ENCODE measurements around the gene C19orf18.

The C19orf18 gene

GRCh38 chr19:58002384-58003173 is 28.2 kb upstream of the C19orf18 start, which contains the start of gene ZNF606:
Gene ZNF606, minus strand, starts transcription at chr19:58002820. Its CDS starts 1,501 bp downstream, at chr19:58001319.
- Histone ChIP-seq H3K27me3 (ENCODE audit: control insufficient read depth, insufficient read depth, low read length) (no peaks in the 10 kb centered on the region), H3K9me3 (ENCODE audit: control insufficient read depth, insufficient read depth, low read depth, low read length) (peaks cover 61% of the 10 kb centered on the region), H3K36me3 (ENCODE audit: control insufficient read depth, insufficient read depth, low read length) (peaks cover 74% of the 10 kb centered on the region), H3K4me3 (ENCODE audit: low read depth, low read length) (peak within 1 kb of the TSS; percentile 82), H3K4me1 (ENCODE audit: control insufficient read depth, insufficient read depth, low read length) (peaks cover 5% of the 10 kb centered on the region; the same call in 1 of the 2 replicates), H3K27ac (ENCODE audit: low read depth, low read length) (peak within 1 kb of the TSS; percentile 94), H3K9ac (ENCODE audit: low read length) (peak within 1 kb of the TSS; percentile 96)

GRCh38 chr19:58001895-58002369 is 27.6 kb upstream of the C19orf18 start:
- Histone ChIP-seq H3K36me3 (ENCODE audit: control insufficient read depth, insufficient read depth, low read length) (peaks cover 74% of the 10 kb centered on the region), H3K9me3 (ENCODE audit: control insufficient read depth, insufficient read depth, low read depth, low read length) (peaks cover 56% of the 10 kb centered on the region), H3K27ac (ENCODE audit: low read depth, low read length) (peak overlapping the region; percentile 94), H3K27me3 (ENCODE audit: control insufficient read depth, insufficient read depth, low read length) (no peaks in the 10 kb centered on the region), H3K4me1 (ENCODE audit: control insufficient read depth, insufficient read depth, low read length) (peaks cover 5% of the 10 kb centered on the region; the same call in 1 of the 2 replicates), H3K9ac (ENCODE audit: low read length) (peak overlapping the region; percentile 96), H3K4me3 (ENCODE audit: low read depth, low read length) (peak overlapping the region; percentile 82)

GRCh38 chr19:58000677-58001076 is 26.3 kb upstream of the C19orf18 start:
- Histone ChIP-seq H3K36me3 (ENCODE audit: control insufficient read depth, insufficient read depth, low read length) (peaks cover 75% of the 10 kb centered on the region), H3K4me1 (ENCODE audit: control insufficient read depth, insufficient read depth, low read length) (peaks cover 5% of the 10 kb centered on the region; the same call in 1 of the 2 replicates)

GRCh38 chr19:57992841-57993240 is 18.5 kb upstream of the C19orf18 start:
- no peak overlapping the region for H3K4me3 ChIP-seq (ENCODE audit: low read depth, low read length)

More at GRCh38 chr19:58000677-58001076, 26.3 kb upstream of the C19orf18 start:
- H3K27me3 ChIP-seq (ENCODE audit: control insufficient read depth, insufficient read depth, low read length) = no peaks in the 10 kb centered on the region
- no peak overlapping the region for H3K4me3 ChIP-seq (ENCODE audit: low read depth, low read length)
- peaks cover 56% of the 10 kb centered on the region for H3K9me3 ChIP-seq (ENCODE audit: control insufficient read depth, insufficient read depth, low read depth, low read length)
- no peak overlapping the region for H3K9ac ChIP-seq (ENCODE audit: low read length)
- no peak overlapping the region for H3K27ac ChIP-seq (ENCODE audit: low read depth, low read length)

GRCh38 chr19:57978586-57979289 is 4.4 kb upstream of the C19orf18 start:
- no peaks in the 10 kb centered on the region for H3K27me3 ChIP-seq (ENCODE audit: control insufficient read depth, insufficient read depth, low read length)
- peaks cover 70% of the 10 kb centered on the region for H3K36me3 ChIP-seq (ENCODE audit: control insufficient read depth, insufficient read depth, low read length)
- H3K9ac ChIP-seq (ENCODE audit: low read length) = no peak overlapping the region
- H3K4me1 ChIP-seq (ENCODE audit: control insufficient read depth, insufficient read depth, low read length) = no peaks in the 10 kb centered on the region
- no peak overlapping the region for H3K4me3 ChIP-seq (ENCODE audit: low read depth, low read length)
- no peak overlapping the region for H3K27ac ChIP-seq (ENCODE audit: low read depth, low read length)
- H3K9me3 ChIP-seq (ENCODE audit: control insufficient read depth, insufficient read depth, low read depth, low read length) = peaks cover 96% of the 10 kb centered on the region

More at GRCh38 chr19:57992841-57993240, 18.5 kb upstream of the C19orf18 start:
- H3K9me3 ChIP-seq (ENCODE audit: control insufficient read depth, insufficient read depth, low read depth, low read length) = peaks cover 64% of the 10 kb centered on the region
- H3K4me1 ChIP-seq (ENCODE audit: control insufficient read depth, insufficient read depth, low read length) = no peaks in the 10 kb centered on the region
- peaks cover 62% of the 10 kb centered on the region for H3K36me3 ChIP-seq (ENCODE audit: control insufficient read depth, insufficient read depth, low read length)
- no peak overlapping the region for H3K27ac ChIP-seq (ENCODE audit: low read depth, low read length)
- no peaks in the 10 kb centered on the region for H3K27me3 ChIP-seq (ENCODE audit: control insufficient read depth, insufficient read depth, low read length)
- H3K9ac ChIP-seq (ENCODE audit: low read length) = no peak overlapping the region

GRCh38 chr19:57964761-57965160 is 9.6 kb downstream of the C19orf18 start:
- H3K9me3 ChIP-seq (ENCODE audit: control insufficient read depth, insufficient read depth, low read depth, low read length) = peaks cover 56% of the 10 kb centered on the region
- H3K27ac ChIP-seq (ENCODE audit: low read depth, low read length) = no peak overlapping the region
- H3K9ac ChIP-seq (ENCODE audit: low read length) = no peak overlapping the region
- H3K4me1 ChIP-seq (ENCODE audit: control insufficient read depth, insufficient read depth, low read length) = no peaks in the 10 kb centered on the region
- no peaks in the 10 kb centered on the region for H3K36me3 ChIP-seq (ENCODE audit: control insufficient read depth, insufficient read depth, low read length)
- no peaks in the 10 kb centered on the region for H3K27me3 ChIP-seq (ENCODE audit: control insufficient read depth, insufficient read depth, low read length)
- H3K4me3 ChIP-seq (ENCODE audit: low read depth, low read length) = no peak overlapping the region

- Histone ChIP-seq H3K36me3 (ENCODE audit: control insufficient read depth, insufficient read depth, low read length) (no peaks in the 10 kb centered on the region), H3K9me3 (ENCODE audit: control insufficient read depth, insufficient read depth, low read depth, low read length) (peaks cover 52% of the 10 kb centered on the region), H3K27me3 (ENCODE audit: control insufficient read depth, insufficient read depth, low read length) (no peaks in the 10 kb centered on the region)
Observed at GRCh38 chr19:57961785-57962184, 12.5 kb downstream of the C19orf18 start.

GRCh38 chr19:57954996-57955395 is 19.3 kb downstream of the C19orf18 start:
- H3K9ac ChIP-seq (ENCODE audit: low read length) = no peak overlapping the region
- no peak overlapping the region for H3K27ac ChIP-seq (ENCODE audit: low read depth, low read length)
- H3K4me3 ChIP-seq (ENCODE audit: low read depth, low read length) = no peak overlapping the region
- H3K36me3 ChIP-seq (ENCODE audit: control insufficient read depth, insufficient read depth, low read length) = no peaks in the 10 kb centered on the region
- H3K27me3 ChIP-seq (ENCODE audit: control insufficient read depth, insufficient read depth, low read length) = no peaks in the 10 kb centered on the region
- H3K9me3 ChIP-seq (ENCODE audit: control insufficient read depth, insufficient read depth, low read depth, low read length) = peaks cover 60% of the 10 kb centered on the region
- no peaks in the 10 kb centered on the region for H3K4me1 ChIP-seq (ENCODE audit: control insufficient read depth, insufficient read depth, low read length)

More at GRCh38 chr19:57961785-57962184, 12.5 kb downstream of the C19orf18 start:
- H3K4me3 ChIP-seq (ENCODE audit: low read depth, low read length) = no peak overlapping the region
- H3K4me1 ChIP-seq (ENCODE audit: control insufficient read depth, insufficient read depth, low read length) = no peaks in the 10 kb centered on the region
- no peak overlapping the region for H3K9ac ChIP-seq (ENCODE audit: low read length)
- no peak overlapping the region for H3K27ac ChIP-seq (ENCODE audit: low read depth, low read length)

- Histone ChIP-seq H3K27ac (ENCODE audit: low read depth, low read length) (no peak overlapping the region), H3K9me3 (ENCODE audit: control insufficient read depth, insufficient read depth, low read depth, low read length) (peaks cover 53% of the 10 kb centered on the region), H3K4me3 (ENCODE audit: low read depth, low read length) (no peak overlapping the region), H3K27me3 (ENCODE audit: control insufficient read depth, insufficient read depth, low read length) (no peaks in the 10 kb centered on the region), H3K4me1 (ENCODE audit: control insufficient read depth, insufficient read depth, low read length) (0 out of 2 replicates have a peak, but pooled peaks cover 4% of the 10 kb centered on the region), H3K9ac (ENCODE audit: low read length) (no peak overlapping the region), H3K36me3 (ENCODE audit: control insufficient read depth, insufficient read depth, low read length) (0 out of 2 replicates have a peak, but pooled peaks cover 3% of the 10 kb centered on the region)
Observed at GRCh38 chr19:57949702-57950101, 24.6 kb downstream of the C19orf18 start.

- Histone ChIP-seq H3K4me3 (ENCODE audit: low read depth, low read length) (no peak overlapping the region), H3K27me3 (ENCODE audit: control insufficient read depth, insufficient read depth, low read length) (no peaks in the 10 kb centered on the region), H3K9ac (ENCODE audit: low read length) (no peak overlapping the region), H3K27ac (ENCODE audit: low read depth, low read length) (no peak overlapping the region), H3K4me1 (ENCODE audit: control insufficient read depth, insufficient read depth, low read length) (0 out of 2 replicates have a peak, but pooled peaks cover 4% of the 10 kb centered on the region), H3K36me3 (ENCODE audit: control insufficient read depth, insufficient read depth, low read length) (peaks cover 3% of the 10 kb centered on the region), H3K9me3 (ENCODE audit: control insufficient read depth, insufficient read depth, low read depth, low read length) (peaks cover 49% of the 10 kb centered on the region)
Observed at GRCh38 chr19:57949296-57949695, 25.0 kb downstream of the C19orf18 start.
